ENCODE data around the gene SPTBN4.
A peak's percentile ranks its signal among the peaks of the same experiment; 100 is the strongest.
"Not testable (repeated sequence)": the region's sequence is repeated elsewhere in the genome, so short reads cannot be mapped to it uniquely, and the experiment has no call there.

SPTBN4 gene

DNA sequence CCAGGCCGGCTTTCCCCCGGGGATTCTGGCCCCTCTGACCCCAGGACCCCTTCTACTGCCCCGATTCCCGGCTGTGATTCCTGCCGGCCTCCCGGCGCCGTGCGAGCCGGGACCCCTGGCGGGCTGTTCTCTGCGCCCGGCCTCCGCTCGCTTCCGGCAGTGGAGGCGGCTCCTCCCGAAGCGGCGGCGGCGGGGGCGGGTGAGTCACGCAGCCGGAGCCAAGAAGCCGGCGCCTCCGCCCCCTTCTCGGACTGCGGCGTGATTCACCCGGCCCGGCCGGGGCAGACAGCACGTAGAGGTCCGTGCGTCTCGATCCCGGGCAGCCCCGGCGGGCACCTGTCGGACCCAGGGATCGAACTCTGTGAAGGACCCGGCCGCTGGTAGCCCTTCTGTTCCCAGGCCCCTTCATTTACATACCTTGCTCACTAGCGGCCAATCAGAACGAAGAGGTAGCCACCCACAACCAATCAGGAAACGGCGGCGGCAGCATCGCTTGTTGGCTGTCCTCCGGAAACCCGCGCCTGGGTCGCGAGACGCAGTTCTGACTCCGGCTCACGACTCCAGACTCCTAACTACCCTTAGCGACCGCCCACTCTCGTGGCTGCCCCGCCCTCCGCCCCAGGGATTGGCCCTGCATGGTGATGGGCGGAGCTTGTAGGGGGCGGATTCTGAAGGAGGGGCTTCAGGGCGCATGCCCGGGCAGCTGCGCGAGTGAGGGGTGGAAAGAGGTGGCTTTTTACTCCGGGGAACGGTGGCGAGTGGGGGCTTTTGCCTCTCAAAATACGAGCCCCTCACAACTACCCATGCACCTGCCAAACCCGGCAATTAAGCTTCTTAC is 41.1 kb upstream of the SPTBN4 start, which contains the start of gene SERTAD1:
Gene SERTAD1, minus strand, starts transcription at position 543 of the 838 bp plus-strand sequence. CDS start 2,446 bp downstream, outside the sequence.
- H2BK12ac ChIP-seq (ENCODE audit: low read length): no peak within 1 kb of the TSS
- H3K79me1 ChIP-seq (ENCODE audit: low read depth, low read length): peaks cover 3% of the 10 kb centered on the region
- H4K8ac ChIP-seq (ENCODE audit: low read depth, low read length): no peak within 1 kb of the TSS
- peak within 1 kb of the TSS; percentile 94 for H3K18ac ChIP-seq (ENCODE audit: low read length)
- H3K36me3 ChIP-seq (replicated peaks in 1 of 2; ENCODE audit: control insufficient read depth in 2 of 2, insufficient read depth in 2 of 2, low read length in 2 of 2): peaks cover 1 to 14% of the 10 kb centered on the region in 2 donors
- H2AFZ ChIP-seq (ENCODE audit: low read length): peak within 1 kb of the TSS; percentile 96
- H2BK15ac ChIP-seq (ENCODE audit: low read length): peak within 1 kb of the TSS; percentile 60
- no peak within 1 kb of the TSS for H4K91ac ChIP-seq (ENCODE audit: low read depth, low read length, poor library complexity)
- H2AK5ac ChIP-seq (ENCODE audit: low read depth, low read length): no peak within 1 kb of the TSS
- peak within 1 kb of the TSS; percentile 88 for H2BK120ac ChIP-seq (ENCODE audit: low read depth, low read length)
- H3K4me1 ChIP-seq (ENCODE audit: control insufficient read depth in 2 of 2, insufficient read depth in 1 of 2, low read depth in 1 of 2, low read length in 2 of 2): peaks cover 3 to 5% of the 10 kb centered on the region in 2 donors
- peak within 1 kb of the TSS; percentile 98 for H2BK5ac ChIP-seq (ENCODE audit: low read length)
- peak within 1 kb of the TSS; percentile 14 for H3K23ac ChIP-seq (ENCODE audit: low read depth, low read length, poor library complexity)
- H3K14ac ChIP-seq (ENCODE audit: low read length): no peak within 1 kb of the TSS
- DNase-seq (ENCODE audit: low spot score): peak; percentile 99
- H3K4me3 ChIP-seq (ENCODE audit: low read length in 2 of 2): peak within 1 kb of the TSS; percentile 83 to 89
- H3K4me2 ChIP-seq (ENCODE audit: insufficient read depth, low read length, poor library complexity, severe bottlenecking): peak within 1 kb of the TSS; percentile 86
- peak within 1 kb of the TSS; percentile 85 for H3K4ac ChIP-seq (ENCODE audit: low read length)
- H3K9me3 ChIP-seq (replicated peaks in 1 of 2; ENCODE audit: control insufficient read depth in 2 of 2, insufficient read depth in 1 of 2, low read depth in 1 of 2, low read length in 2 of 2): no peaks in the 10 kb centered on the region
- peak within 1 kb of the TSS; percentile 91 for H3K27ac ChIP-seq (replicated peaks; ENCODE audit: low read length)
- WGBS, 2 donors (ENCODE audit: extremely low coverage in 2 of 2, insufficient read length in 2 of 2, insufficient replicate concordance in 1 of 2): no CpG with 5 or more reads among the region's 75 CpGs
- H3K27me3 ChIP-seq (ENCODE audit: control insufficient read depth in 3 of 3, insufficient read depth in 3 of 3, low read depth in 1 of 3, low read length in 3 of 3): no peaks in the 10 kb centered on the region
- H3K9ac ChIP-seq (ENCODE audit: low read depth, low read length, poor library complexity): peak within 1 kb of the TSS; percentile 85

DNA sequence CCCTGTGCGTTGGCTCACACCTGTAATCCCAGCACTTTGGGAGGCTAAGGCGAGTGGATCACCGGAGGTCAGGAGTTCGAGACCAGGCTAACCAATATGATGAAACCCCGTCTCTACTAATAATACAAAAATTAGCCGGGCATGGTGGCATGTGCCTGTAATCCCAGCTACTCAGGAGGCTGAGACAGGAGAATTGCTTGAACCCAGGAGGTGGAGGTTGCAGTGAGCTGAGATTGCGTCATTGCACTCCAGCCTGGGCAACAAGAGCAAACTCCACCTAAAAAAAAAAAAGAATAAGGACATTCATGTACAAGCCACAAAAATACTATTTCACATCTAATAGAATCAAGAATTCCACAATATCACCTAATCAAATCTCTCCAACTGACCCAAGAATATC is 38.6 kb upstream of the SPTBN4 start:
- not testable (repeated sequence) for H3K23ac ChIP-seq (ENCODE audit: low read depth, low read length, poor library complexity); H2BK120ac ChIP-seq (ENCODE audit: low read depth, low read length); H3K4ac ChIP-seq (ENCODE audit: low read length); H3K9ac ChIP-seq (ENCODE audit: low read depth, low read length, poor library complexity); H2AK5ac ChIP-seq (ENCODE audit: low read depth, low read length); H3K27me3 ChIP-seq (ENCODE audit: control insufficient read depth in 3 of 3, insufficient read depth in 3 of 3, low read depth in 1 of 3, low read length in 3 of 3); H4K8ac ChIP-seq (ENCODE audit: low read depth, low read length); H3K4me3 ChIP-seq (ENCODE audit: low read length in 2 of 2); H3K36me3 ChIP-seq (replicated peaks in 1 of 2; ENCODE audit: control insufficient read depth in 2 of 2, insufficient read depth in 2 of 2, low read length in 2 of 2); H3K4me1 ChIP-seq (ENCODE audit: control insufficient read depth in 2 of 2, insufficient read depth in 1 of 2, low read depth in 1 of 2, low read length in 2 of 2); H3K14ac ChIP-seq (ENCODE audit: low read length); H3K79me1 ChIP-seq (ENCODE audit: low read depth, low read length); DNase-seq (ENCODE audit: low spot score); H4K91ac ChIP-seq (ENCODE audit: low read depth, low read length, poor library complexity); H3K18ac ChIP-seq (ENCODE audit: low read length); H3K27ac ChIP-seq (replicated peaks; ENCODE audit: low read length); H3K4me2 ChIP-seq (ENCODE audit: insufficient read depth, low read length, poor library complexity, severe bottlenecking); H2BK5ac ChIP-seq (ENCODE audit: low read length); H2BK15ac ChIP-seq (ENCODE audit: low read length); H2AFZ ChIP-seq (ENCODE audit: low read length); H3K9me3 ChIP-seq (replicated peaks in 1 of 2; ENCODE audit: control insufficient read depth in 2 of 2, insufficient read depth in 1 of 2, low read depth in 1 of 2, low read length in 2 of 2); H2BK12ac ChIP-seq (ENCODE audit: low read length)
- no CpG with 5 or more reads among the region's 7 CpGs for WGBS, 2 donors (ENCODE audit: extremely low coverage in 2 of 2, insufficient read length in 2 of 2, insufficient replicate concordance in 1 of 2)

DNA sequence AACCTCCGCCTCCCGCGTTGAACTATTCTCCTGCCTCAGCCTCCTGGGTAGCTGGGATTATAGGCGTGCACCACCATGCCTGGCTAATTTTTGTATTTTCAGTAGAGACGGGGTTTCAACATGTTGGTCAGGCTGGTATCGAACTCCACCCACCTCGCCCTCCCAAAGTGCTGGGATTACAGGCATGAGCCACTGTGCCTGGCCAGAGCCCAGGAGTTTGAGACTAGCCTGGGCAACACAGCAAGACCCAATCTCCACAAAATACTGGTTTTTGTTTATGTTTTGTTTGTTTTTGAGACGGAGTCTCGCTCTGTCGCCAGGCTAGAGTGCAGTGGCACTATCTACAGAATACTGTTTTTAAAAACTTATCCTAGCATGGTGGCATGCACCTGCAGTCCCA is 36.6 kb upstream of the SPTBN4 start:
- H2AFZ ChIP-seq (ENCODE audit: low read length); H3K27ac ChIP-seq (replicated peaks; ENCODE audit: low read length); H2AK5ac ChIP-seq (ENCODE audit: low read depth, low read length); H3K4me3 ChIP-seq (ENCODE audit: low read length in 2 of 2); H3K9ac ChIP-seq (ENCODE audit: low read depth, low read length, poor library complexity); H4K8ac ChIP-seq (ENCODE audit: low read depth, low read length); H4K91ac ChIP-seq (ENCODE audit: low read depth, low read length, poor library complexity); H2BK15ac ChIP-seq (ENCODE audit: low read length); DNase-seq (ENCODE audit: low spot score); H3K4ac ChIP-seq (ENCODE audit: low read length); H2BK12ac ChIP-seq (ENCODE audit: low read length); H3K27me3 ChIP-seq (ENCODE audit: control insufficient read depth in 3 of 3, insufficient read depth in 3 of 3, low read depth in 1 of 3, low read length in 3 of 3); H3K14ac ChIP-seq (ENCODE audit: low read length); H2BK5ac ChIP-seq (ENCODE audit: low read length); H3K4me1 ChIP-seq (ENCODE audit: control insufficient read depth in 2 of 2, insufficient read depth in 1 of 2, low read depth in 1 of 2, low read length in 2 of 2); H3K79me1 ChIP-seq (ENCODE audit: low read depth, low read length); H3K18ac ChIP-seq (ENCODE audit: low read length); H3K9me3 ChIP-seq (replicated peaks in 1 of 2; ENCODE audit: control insufficient read depth in 2 of 2, insufficient read depth in 1 of 2, low read depth in 1 of 2, low read length in 2 of 2); H3K23ac ChIP-seq (ENCODE audit: low read depth, low read length, poor library complexity); H2BK120ac ChIP-seq (ENCODE audit: low read depth, low read length); H3K4me2 ChIP-seq (ENCODE audit: insufficient read depth, low read length, poor library complexity, severe bottlenecking); H3K36me3 ChIP-seq (replicated peaks in 1 of 2; ENCODE audit: control insufficient read depth in 2 of 2, insufficient read depth in 2 of 2, low read length in 2 of 2): not testable (repeated sequence)
- WGBS, 2 donors (ENCODE audit: extremely low coverage in 2 of 2, insufficient read length in 2 of 2, insufficient replicate concordance in 1 of 2): no CpG with 5 or more reads among the region's 10 CpGs

DNA sequence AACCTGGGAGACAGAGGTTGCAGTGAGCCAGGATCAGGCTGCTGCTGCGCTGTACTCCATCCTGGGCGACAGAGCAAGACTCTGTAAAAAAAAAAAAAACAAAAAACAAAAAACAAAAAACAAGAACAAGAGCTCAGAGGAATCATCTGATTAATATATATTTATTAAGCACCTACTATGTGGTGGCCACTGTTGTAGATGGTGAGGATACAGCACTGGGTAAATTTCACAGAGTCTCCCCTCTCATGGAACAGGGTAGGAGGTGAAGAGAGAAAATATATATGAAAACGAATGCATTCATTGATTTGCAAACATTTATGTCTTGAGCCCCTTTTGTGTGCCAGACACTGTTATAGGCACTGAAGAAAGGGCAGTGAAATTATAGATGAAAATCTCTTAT is 35.1 kb upstream of the SPTBN4 start:
- Histone ChIP-seq H3K9me3 (replicated peaks in 1 of 2; ENCODE audit: control insufficient read depth in 2 of 2, insufficient read depth in 1 of 2, low read depth in 1 of 2, low read length in 2 of 2) (no peaks in the 10 kb centered on the region), H3K9ac (ENCODE audit: low read depth, low read length, poor library complexity) (no peak overlapping the region), H3K4me2 (ENCODE audit: insufficient read depth, low read length, poor library complexity, severe bottlenecking) (no peak overlapping the region), H3K4me3 (ENCODE audit: low read length in 2 of 2) (no peak overlapping the region), H3K27ac (replicated peaks; ENCODE audit: low read length) (no peak overlapping the region), H2AK5ac (ENCODE audit: low read depth, low read length) (no peak overlapping the region), H3K27me3 (ENCODE audit: control insufficient read depth in 3 of 3, insufficient read depth in 3 of 3, low read depth in 1 of 3, low read length in 3 of 3) (no peaks in the 10 kb centered on the region), H3K18ac (ENCODE audit: low read length) (no peak overlapping the region), H2BK12ac (ENCODE audit: low read length) (no peak overlapping the region), H2BK5ac (ENCODE audit: low read length) (no peak overlapping the region), H3K23ac (ENCODE audit: low read depth, low read length, poor library complexity) (no peak overlapping the region), H4K8ac (ENCODE audit: low read depth, low read length) (no peak overlapping the region), H2BK120ac (ENCODE audit: low read depth, low read length) (no peak overlapping the region), H3K4me1 (ENCODE audit: control insufficient read depth in 2 of 2, insufficient read depth in 1 of 2, low read depth in 1 of 2, low read length in 2 of 2) (peaks cover 4 to 7% of the 10 kb centered on the region in 2 donors), H4K91ac (ENCODE audit: low read depth, low read length, poor library complexity) (no peak overlapping the region), H3K4ac (ENCODE audit: low read length) (no peak overlapping the region), H3K14ac (ENCODE audit: low read length) (no peak overlapping the region), H2BK15ac (ENCODE audit: low read length) (no peak overlapping the region), H2AFZ (ENCODE audit: low read length) (no peak overlapping the region), H3K36me3 (replicated peaks in 1 of 2; ENCODE audit: control insufficient read depth in 2 of 2, insufficient read depth in 2 of 2, low read length in 2 of 2) (no peaks in the 10 kb centered on the region), H3K79me1 (ENCODE audit: low read depth, low read length) (peaks cover 3% of the 10 kb centered on the region)
- no CpG with 5 or more reads among the region's 3 CpGs for WGBS, 2 donors (ENCODE audit: extremely low coverage in 2 of 2, insufficient read length in 2 of 2, insufficient replicate concordance in 1 of 2)
- DNase-seq (ENCODE audit: low spot score): no peak

All from neuronal stem cell (in vitro differentiated cells).